RWPE1 (cell line): Measurements from ENCODE around the gene ACAP2.
"Not testable (repeated sequence)": the region's sequence is repeated elsewhere in the genome, so short reads cannot be mapped to it uniquely, and the experiment has no call there.

Source experiments
- CTCF ChIA-PET: fragments of 350-600 bp; sonication (Branson Sonifier 250); formaldehyde crosslinking; extraction: SDS; loops from one replicate; lab custom pipeline; 2021; lab: Yijun Ruan, JAX
- POLR2A ChIA-PET: fragments of 400-600 bp; formaldehyde crosslinking; extraction: SDS; loops from one replicate; lab custom pipeline; 2020; ENCODE audit warnings: antibody characterized with exemption; ENCODE audit not compliant: low non-redundant PET; lab: Yijun Ruan, JAX
- DNase-seq: peaks from one replicate; pipeline ENCODE4 v3.0.0; 2012; ENCODE audit warnings: low spot score
- H3K27ac ChIP-seq: fragments of 450-650 bp; 2 replicates; pipeline ENCODE4 v1.5.1; 2017
- CTCF ChIP-seq: fragments of 450-650 bp; conservative IDR thresholded peaks from 2 replicates; pipeline ENCODE4 v1.5.1; 2017; ENCODE audit warnings: low read depth, mild to moderate bottlenecking

The ACAP2 gene

GRCh38 chr3:195356151-195357086 is 86.4 kb downstream of the ACAP2 start:
- H3K27ac ChIP-seq, result peak overlapping the region; percentile 43
- DNase-seq, result no peak
- no peak for TF ChIP-seq CTCF
- POLR2A ChIA-PET, result no interaction called here
- CTCF ChIA-PET, result interaction anchor here (0.5 kb wide), 1 partner anchor 90 kb away, joined by 4 read pairs; no protein-coding TSS in a partner anchor

- DNase-seq, H3K27ac ChIP-seq, POLR2A ChIA-PET, CTCF ChIA-PET: not testable (repeated sequence)
Observed at GRCh38 chr3:195354009-195354408, 88.8 kb downstream of the ACAP2 start.

GRCh38 chr3:195352895-195353488 is 89.8 kb downstream of the ACAP2 start:
- TF ChIP-seq CTCF, result no peak
- H3K27ac ChIP-seq, result peak overlapping the region; percentile 87
- POLR2A ChIA-PET, result no interaction called here
- peak; percentile 64 for DNase-seq
- CTCF ChIA-PET, result interaction anchor here (0.7 kb wide), 1 partner anchor 1009 kb away, joined by 3 read pairs; no protein-coding TSS in a partner anchor

GRCh38 chr3:195348426-195349115 is 94.2 kb downstream of the ACAP2 start:
- ChIA-PET POLR2A (no interaction called here), CTCF (no interaction called here)
- no peak for DNase-seq
- no peak for TF ChIP-seq CTCF
- no peak overlapping the region for H3K27ac ChIP-seq

GRCh38 chr3:195337747-195338146 is 105.1 kb downstream of the ACAP2 start:
- ChIA-PET POLR2A (no interaction called here), CTCF (no interaction called here)
- no peak for DNase-seq
- no peak for TF ChIP-seq CTCF
- H3K27ac ChIP-seq, result no peak overlapping the region

GRCh38 chr3:195334967-195335366 is 107.9 kb downstream of the ACAP2 start:
- no peak for TF ChIP-seq CTCF
- no peak overlapping the region for H3K27ac ChIP-seq
- DNase-seq, result no peak
- ChIA-PET CTCF (no interaction called here), POLR2A (no interaction called here)
